NOMO-1 treated with dmso at 0.1 percent for 144 hours (cell line): ENCODE measurements around the gene SIGMAR1.
A peak's percentile ranks its signal among the peaks of the same experiment; 100 is the strongest.

Experiments
- DNase-seq: peaks from one replicate; lab custom pipeline; 2025; ENCODE audit not compliant: unreplicated experiment; lab: John Stamatoyannopoulos, UW

Gene SIGMAR1

GRCh38 chr9:34633166-34633565, 4.4 kb downstream of the SIGMAR1 start:
- no peak for DNase-seq

DNA sequence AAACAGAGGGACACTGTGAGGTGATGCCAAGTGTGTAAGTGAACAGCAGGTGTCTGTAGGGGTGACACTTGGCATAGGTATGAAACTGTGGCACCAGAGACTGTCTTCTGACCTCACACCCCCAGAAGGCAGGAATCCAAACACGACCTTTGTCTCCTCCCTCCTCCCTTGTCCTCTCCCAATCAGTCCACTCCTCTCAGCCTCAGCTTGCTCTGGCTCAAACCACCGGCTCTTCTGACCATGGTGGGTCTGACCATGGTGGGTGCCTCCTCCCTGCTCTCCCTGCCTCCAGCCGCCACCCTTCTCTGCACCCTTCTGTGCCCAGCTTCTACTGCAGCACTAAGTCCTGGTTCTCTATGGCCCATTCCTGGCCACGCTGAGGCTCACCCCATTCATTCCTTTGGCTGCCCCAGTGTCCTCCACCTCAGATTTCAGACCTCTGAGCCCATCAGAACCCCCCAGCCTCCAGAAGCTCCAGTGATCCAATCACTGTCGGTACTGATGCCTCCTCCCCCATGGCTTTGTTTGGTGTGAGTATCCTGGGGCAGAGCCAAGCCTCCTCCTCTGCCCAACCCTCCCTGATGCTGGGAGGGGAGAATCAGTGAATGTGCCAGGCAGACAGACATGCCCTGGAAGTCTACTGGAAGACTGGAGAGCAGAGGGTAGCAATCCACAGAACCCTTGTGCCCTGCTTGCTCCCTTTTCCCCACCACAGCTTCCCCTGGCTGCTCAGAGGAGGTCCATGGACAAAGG, 7.0 kb downstream of the SIGMAR1 start:
- DNase-seq = no peak

- no peak for DNase-seq
Measured at GRCh38 chr9:34629491-34629808, 8.1 kb downstream of the SIGMAR1 start.

DNA sequence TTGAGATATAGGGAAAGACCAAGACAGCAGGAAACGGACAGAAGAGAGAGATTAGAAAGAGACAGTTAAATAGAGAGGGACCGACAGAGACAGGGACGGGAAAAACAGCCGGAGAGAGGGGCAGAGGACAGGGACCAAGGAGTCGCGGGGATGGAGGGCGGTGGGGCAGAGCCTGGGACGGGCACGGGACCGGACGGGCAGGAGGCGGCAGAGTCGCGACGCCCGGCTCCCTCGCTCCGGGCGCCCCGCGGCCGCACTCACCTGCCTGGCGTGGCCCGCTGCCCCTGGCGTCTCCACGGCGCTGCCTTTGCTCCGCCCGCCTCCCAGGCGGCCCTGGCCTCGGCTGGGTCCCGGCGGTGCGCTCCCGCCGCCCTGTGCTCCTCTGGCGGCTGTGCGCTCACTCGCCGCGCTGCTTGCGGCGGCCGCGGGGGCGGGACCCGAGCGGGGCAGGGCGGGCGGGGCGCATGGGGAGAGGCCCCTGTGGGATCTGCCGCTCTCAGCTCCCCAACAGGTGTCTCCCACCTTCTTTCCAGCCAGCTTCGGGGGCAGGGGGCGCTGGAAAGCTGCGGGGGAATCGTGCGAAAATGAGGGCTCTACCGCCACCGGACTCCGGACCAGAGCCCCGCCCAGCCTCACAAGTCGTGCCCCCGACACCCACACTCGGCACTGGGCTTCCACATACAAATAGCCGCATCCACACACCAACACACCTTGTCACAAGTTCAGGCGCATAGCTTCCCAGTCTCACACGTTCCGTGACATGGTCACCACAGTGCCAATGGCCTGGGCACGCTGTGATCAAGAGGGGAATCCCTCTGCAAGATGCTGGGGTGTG, 8.7 kb downstream of the SIGMAR1 start, which contains the start of gene ARID3C:
Gene ARID3C (minus strand): TSS at position 411 of the 835 bp plus-strand sequence. CDS start 1,052 bp downstream, outside the sequence.
- no peak for DNase-seq

GRCh38 chr9:34627716-34628655, 9.6 kb downstream of the SIGMAR1 start:
- no peak for DNase-seq

GRCh38 chr9:34625186-34625486, 12.5 kb downstream of the SIGMAR1 start:
- no peak for DNase-seq

GRCh38 chr9:34624475-34625185, 13.0 kb downstream of the SIGMAR1 start:
- no peak for DNase-seq

DNA sequence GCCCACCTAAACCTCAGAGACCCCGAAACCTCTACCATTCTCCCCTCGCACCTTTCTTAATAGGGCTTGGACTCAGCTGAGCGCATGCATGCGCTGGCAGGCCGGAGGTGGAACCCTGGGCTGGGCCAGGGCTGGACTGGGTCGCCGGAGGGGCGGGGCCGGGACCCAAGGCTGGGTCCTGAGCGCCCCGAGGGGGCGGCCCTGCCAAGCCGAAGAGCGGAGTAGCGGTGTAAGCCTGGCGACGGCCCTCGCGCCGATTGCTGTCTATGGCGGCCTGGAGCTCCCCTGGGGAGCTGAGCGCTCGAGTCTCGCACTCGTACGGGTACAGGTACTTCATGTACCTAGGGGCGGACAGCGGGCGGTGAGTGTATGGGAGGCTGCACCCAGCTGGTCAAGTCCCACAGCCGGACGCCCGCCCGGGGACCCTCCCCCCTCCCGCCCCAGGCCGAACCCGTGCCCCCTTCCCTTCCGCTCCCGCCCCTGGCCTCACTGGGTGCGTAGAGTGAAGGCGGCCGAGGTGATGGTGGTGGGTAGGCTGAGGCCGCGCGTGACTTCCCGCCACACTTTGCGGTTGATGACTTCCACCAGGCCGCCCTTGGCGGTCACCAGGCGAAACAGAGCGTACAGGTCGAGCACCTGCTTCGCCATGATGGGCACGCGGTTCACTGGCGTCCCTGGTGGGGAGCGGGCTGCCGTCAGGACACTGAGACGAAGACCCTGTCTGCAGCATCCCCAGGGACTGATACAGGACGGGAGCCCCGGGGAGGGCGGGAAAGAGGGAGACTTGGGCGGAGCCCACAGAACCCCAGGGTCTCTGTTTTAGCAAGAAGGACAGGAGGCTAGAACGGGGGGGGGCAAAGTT, 14.0 kb downstream of the SIGMAR1 start:
- no peak for DNase-seq

GRCh38 chr9:34620061-34620994, 17.3 kb downstream of the SIGMAR1 start, which contains the start of gene DCTN3:
DCTN3 (minus strand) TSS chr9:34620495; CDS start chr9:34620464, 31 bp downstream.
- DNase-seq = peak; percentile 96

DNA sequence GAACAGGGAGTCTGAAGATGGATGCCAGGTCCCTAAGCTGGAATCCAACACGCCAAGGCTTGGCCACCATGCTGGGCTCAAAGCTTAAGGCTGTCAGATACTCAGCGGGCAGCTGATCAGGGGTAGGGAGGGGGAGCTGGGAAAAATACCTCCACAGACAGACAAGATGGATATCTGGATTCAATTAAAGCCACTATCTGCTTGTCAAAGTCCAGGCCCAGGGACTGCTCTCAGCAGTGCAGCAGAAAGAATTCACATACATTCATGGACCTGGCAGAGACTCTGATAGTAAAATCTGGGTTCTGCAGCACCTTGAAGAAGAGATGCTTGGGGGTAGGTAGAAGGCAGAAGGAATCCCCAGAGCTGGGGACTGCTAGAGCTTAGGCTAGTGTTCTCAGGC, 22.5 kb downstream of the SIGMAR1 start:
- no peak for DNase-seq

- peak; percentile 73 for DNase-seq
Measured at GRCh38 chr9:34612788-34613390, 24.7 kb downstream of the SIGMAR1 start.

DNA sequence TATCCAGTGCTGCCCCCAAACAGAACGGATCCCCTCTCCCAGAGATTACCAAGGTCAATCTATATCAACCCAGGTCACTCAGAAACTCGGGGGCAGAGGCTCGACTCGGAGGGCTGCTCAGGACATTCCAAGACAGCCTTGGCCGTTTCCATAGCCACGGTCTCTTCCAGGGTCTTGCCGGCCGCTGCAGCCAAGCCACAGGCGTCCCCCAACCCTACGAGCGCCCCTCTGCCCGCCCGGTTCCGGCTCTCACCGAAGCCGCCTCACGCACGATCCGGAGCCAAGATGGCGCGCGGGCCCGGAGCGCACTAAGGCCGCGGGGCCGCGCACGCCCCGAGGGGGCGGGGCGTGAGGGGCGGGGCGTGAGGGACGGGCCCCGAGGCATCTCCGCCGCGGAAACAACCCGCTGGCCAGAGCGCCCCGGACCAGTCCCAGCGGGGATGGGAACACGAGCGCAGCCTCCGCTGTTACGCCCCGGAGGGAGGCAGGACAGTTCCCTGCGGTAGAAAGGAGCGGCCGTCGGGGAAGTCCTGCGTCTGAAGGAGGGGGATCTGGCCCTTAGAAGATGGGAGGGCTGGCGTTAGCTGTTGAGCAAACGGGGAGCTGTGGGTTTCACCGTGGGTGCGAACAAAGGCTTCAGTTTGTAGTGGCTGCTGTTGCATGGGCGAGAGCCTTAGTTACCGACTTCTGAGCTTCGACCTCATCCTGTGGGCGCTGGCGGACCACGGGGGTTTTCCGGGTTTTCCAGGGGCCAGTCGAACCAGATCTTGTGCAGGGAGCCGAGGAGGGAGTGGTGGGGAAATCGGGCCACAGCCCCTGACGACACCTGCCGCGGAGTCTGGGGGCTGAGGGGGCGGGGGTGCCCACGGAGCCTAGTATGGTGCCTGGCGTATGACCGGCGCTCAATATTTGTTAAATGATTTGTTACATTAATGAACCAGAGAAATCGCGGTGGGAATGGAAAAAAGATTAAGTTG, 25.5 kb downstream of the SIGMAR1 start, which contains the start of gene RPP25L:
Gene RPP25L (minus strand): TSS at position 287 of the 977 bp plus-strand sequence. CDS start 801 bp downstream, outside the sequence.
- DNase-seq = peak; percentile 82

- DNase-seq = no peak
Measured at GRCh38 chr9:34611251-34611810, 26.3 kb downstream of the SIGMAR1 start.

- DNase-seq = no peak
Measured at GRCh38 chr9:34610434-34611206, 27.0 kb downstream of the SIGMAR1 start.

DNA sequence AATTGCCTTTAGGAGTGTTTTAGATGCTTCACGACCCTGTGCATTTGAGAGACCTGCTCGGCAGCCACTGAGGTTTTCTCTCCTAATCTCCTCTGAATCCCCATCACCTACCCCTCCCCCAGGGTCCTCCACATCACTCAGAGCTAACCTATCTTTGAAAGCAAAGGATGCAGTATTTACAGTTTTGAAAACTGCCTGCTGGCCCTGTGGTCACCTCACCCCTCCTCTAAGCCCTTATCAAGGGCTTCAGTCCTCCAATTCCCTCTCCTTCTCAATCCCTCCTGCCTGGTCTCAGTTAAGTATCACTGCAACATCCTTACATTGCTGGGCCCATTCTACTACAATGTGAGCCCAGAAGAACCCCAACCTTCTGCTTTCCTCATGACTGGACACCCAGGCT, 30.3 kb downstream of the SIGMAR1 start:
- DNase-seq = no peak

DNA sequence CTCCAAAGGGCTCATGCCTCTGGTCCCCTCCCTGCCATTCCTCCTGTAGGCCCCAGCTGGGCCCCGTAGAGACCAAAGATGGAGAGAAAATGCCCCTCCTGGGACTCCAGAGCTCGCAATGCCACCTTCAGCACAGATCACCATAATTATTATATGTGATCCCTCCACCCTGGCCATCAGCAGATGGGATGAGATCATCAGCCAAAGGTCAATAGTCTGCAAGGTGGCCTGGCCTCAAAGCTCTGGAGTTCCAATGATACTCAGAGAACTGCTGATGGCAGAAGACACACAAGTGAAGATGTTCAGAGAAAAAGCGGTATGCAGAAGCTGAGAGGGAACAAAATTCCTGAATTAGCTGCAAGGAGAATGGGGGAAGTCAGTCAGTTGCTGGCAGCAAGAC, 30.7 kb downstream of the SIGMAR1 start:
- DNase-seq = no peak
